GM18519 (cell line): Measurements from ENCODE around the gene B3GNT7.
"Not testable (repeated sequence)": the region's sequence is repeated elsewhere in the genome, so short reads cannot be mapped to it uniquely, and the experiment has no call there.

ENCODE experiments used
- ATAC-seq: cut with Tn5 transposase; IDR thresholded peaks from one replicate; pipeline ENCODE4 v1.9.1; 2021; ENCODE audit warnings: mild to moderate bottlenecking, moderate library complexity; ENCODE audit not compliant: unreplicated experiment, low FRiP score

B3GNT7 gene

GRCh38 chr2:231399046-231399852 lies 3.7 kb downstream of the B3GNT7 start:
- ATAC-seq, result no peak

GRCh38 chr2:231399853-231400680 lies 4.6 kb downstream of the B3GNT7 start:
- no peak for ATAC-seq

DNA sequence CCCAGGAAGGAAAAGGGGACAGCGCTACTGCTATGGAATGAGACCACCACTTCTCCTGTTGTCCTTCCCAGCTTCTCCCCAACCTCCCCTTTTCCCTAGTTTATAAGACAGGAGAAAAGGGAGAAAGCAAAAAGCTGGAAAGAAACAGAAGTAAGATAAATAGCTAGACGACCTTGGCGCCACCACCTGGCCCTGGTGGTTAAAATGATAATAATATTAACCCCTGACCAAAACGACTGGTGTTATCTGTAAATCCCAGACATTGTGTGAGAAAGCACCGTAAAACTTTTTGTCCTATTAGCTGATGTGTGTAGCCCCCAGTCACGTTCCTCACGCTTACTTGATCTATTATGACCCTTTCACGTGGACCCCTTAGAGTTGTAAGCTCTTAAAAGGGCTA lies 5.2 kb downstream of the B3GNT7 start:
- not testable (repeated sequence) for ATAC-seq

DNA sequence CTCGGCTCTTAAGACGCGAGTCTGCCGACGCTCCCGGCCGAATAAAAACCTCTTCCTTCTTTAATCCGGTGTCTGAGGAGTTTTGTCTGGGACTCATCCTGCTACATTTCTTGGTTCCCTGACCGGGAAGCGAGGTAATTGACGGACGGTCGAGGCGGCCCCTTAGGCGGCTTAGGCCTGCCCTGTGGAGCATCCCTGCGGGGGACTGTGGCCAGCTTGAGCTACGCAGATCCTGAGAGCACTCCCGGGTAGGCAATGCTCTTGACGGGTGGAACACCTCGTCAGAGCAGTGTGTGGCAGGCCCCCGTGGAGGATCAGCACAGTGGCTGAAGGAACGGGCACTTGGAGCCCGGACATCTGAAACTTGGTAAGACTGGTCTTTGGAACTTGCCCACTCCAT lies 5.6 kb downstream of the B3GNT7 start:
- ATAC-seq, result not testable (repeated sequence)

DNA sequence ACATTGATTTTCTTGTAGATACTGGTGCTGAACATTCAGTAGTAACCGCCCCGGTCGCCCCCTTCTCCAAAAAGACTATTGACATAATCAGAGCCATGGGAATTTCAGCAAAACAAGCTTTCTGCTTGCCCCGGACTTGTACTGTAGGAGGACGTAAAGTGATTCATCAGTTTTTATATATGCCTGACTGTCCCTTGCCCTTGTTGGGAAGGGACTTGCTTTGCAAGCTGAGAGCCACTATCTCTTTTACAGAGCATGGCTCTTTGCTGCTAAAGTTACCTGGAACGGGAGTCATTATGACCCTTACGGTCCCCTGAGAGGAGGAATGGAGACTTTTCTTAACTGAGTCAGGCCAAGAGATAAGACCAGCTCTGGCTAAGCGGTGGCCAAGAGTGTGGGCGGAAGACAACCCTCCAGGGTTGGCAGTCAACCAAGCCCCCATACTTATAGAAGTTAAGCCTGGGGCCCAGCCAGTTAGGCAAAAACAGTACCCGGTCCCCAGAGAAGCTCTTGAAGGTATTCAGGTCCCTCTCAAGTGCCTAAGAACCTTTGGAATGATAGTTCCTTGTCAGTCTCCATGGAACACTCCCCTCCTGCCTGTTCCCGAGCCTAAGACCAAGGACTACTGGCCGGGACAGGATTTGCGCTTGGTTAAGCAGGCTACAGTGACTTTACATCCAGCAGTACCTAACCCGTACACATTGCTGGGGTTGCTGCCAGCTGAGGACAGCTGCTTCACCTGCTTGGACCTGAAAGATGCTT lies 8.1 kb downstream of the B3GNT7 start:
- ATAC-seq, result not testable (repeated sequence)

- ATAC-seq, result not testable (repeated sequence)
Observed at GRCh38 chr2:231404183-231404578, 8.7 kb downstream of the B3GNT7 start.

GRCh38 chr2:231405601-231406367 lies 10.3 kb downstream of the B3GNT7 start:
- not testable (repeated sequence) for ATAC-seq

DNA sequence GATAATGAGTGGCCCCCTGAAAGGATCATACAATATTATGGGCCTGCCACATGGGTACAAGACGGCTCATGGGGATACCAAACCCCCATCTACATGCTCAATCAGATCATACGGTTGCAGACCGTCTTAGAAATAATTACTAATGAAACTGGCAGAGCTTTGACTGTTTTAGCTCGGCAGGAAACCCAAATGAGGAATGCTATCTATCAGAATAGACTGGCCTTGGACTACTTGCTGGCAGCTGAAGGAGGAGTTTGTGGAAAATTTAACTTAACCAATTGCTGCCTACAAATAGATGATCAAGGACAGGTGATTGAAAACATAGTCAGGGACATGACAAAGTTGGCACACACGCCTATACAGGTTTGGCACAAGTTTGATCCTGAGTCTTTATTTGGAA lies 12.2 kb downstream of the B3GNT7 start:
- not testable (repeated sequence) for ATAC-seq

DNA sequence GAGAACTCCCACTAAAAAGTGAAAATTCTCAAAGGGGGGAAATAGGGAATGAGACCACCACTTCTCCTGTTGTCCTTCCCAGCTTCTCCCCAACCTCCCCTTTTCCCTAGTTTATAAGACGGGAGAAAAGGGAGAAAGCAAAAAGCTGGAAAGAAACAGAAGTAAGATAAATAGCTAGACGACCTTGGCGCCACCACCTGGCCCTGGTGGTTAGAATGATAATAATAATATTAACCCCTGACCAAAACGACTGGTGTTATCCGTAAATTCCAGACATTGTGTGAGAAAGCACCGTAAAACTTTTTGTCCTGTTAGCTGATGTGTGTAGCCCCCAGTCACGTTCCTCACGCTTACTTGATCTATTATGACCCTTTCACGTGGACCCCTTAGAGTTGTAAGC lies 12.8 kb downstream of the B3GNT7 start:
- ATAC-seq, result not testable (repeated sequence)

DNA sequence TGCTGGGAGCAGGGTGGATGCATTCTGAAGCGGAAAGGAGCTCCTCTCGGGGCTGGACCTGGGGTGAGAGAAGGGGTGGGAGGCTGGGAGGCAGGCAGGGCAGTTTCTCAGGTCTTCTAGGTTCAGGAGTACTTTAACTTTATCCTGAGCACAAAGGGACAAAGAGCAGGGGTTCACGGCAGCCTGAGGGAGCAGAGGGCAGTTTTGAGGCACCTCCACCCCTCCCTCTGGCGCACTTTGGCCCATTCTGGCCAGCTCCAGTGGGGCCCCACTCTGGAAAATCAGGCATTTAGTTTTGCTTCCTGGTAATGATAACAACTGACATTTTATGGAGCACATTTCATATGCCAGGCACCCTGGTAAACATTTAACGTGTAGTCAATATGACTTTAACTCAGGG lies 14.3 kb downstream of the B3GNT7 start:
- ATAC-seq, result no peak

DNA sequence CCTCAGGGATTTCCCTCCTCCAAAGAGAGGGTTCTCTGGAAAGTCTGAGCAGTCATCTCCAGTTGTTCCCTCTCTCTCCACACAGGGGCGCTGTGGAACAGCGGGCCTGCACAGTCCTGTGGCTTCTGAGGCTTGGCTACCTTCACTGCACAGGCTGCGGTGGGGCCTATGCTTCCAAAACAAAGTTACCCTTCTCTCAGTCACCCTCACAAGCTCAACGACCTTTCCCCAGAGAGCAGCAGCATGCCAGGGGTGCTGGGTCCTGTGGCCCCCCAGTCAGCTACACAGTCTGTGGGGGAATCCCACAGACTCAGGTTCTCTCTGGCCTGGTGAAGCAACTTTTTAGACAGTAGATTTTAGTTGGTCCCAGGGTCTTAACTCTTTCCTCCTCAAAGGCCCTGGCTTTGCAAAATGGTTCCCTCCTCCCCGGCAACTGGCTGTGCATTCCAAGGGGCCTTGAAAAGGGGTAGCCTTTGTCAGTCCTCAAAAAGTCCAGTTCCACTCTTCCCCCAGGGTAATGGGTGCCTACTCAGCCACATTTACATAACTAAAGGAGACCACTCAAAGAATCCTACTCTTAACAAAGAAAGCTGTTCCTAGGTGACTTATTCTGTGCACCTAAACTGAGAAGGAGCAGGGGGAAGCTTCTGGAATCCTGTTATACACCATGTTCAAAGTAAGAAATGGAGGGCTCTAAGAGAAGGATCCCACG lies 14.9 kb downstream of the B3GNT7 start:
- no peak for ATAC-seq

GRCh38 chr2:231411237-231411636 lies 15.7 kb downstream of the B3GNT7 start:
- no peak for ATAC-seq

- peak; percentile 85 for ATAC-seq
Observed at GRCh38 chr2:231411831-231412617, 16.5 kb downstream of the B3GNT7 start.

- no peak for ATAC-seq
Observed at GRCh38 chr2:231412618-231412963, 17.1 kb downstream of the B3GNT7 start.

- ATAC-seq, result no peak
Observed at GRCh38 chr2:231413456-231413855, 17.9 kb downstream of the B3GNT7 start.

GRCh38 chr2:231413921-231414476 lies 18.5 kb downstream of the B3GNT7 start:
- ATAC-seq, result no peak

- no peak for ATAC-seq
Observed at GRCh38 chr2:231415029-231415428, 19.5 kb downstream of the B3GNT7 start.

- no peak for ATAC-seq
Observed at GRCh38 chr2:231418820-231419640, 23.5 kb downstream of the B3GNT7 start.
